OCI-LY7 (cell line): ENCODE measurements around the gene SYCP2. TPM values are rescaled to one million over a fixed set of nuclear protein-coding genes. Genes with fewer than 3 reads are reported as not detected.

Source experiments
- BruUV-seq: library from RNA; stranded (reverse); fragments of 400-500 nt; replicated peaks from 2 replicates; lab custom pipeline; 2021; lab: Mats Ljungman, UMichigan
- CTCF ChIA-PET: fragments of 300-600 bp; sonication (Branson Sonifier 250); formaldehyde crosslinking; loops from one replicate; lab custom pipeline; 2022; ENCODE audit warnings: antibody characterized with exemption; ENCODE audit not compliant: unreplicated experiment; lab: Charles Lee
- POLR2A ChIA-PET: fragments of 300-600 bp; sonication (Branson Sonifier 250); formaldehyde crosslinking; loops from one replicate; lab custom pipeline; 2022; ENCODE audit warnings: antibody characterized with exemption; lab: Charles Lee
- DNase-seq: peaks from one replicate; pipeline ENCODE4 v3.0.0-alpha.2; 2015; ENCODE audit warnings: low spot score
- H2AFZ ChIP-seq: fragments of 200-600 bp; sonication (generic), shearing (Covaris generic); 2 replicates; pipeline ENCODE4 v1.6.1; 2014; ENCODE audit warnings: mild to moderate bottlenecking, antibody characterized with exemption, low read length, moderate library complexity
- H3K27ac ChIP-seq: fragments of 200-600 bp; sonication (generic); 2 replicates; pipeline ENCODE4 v1.5.1; 2014; ENCODE audit warnings: mixed run types, low read depth, mild to moderate bottlenecking, moderate library complexity, low read length, inconsistent platforms; ENCODE audit not compliant: poor library complexity, severe bottlenecking
- H3K36me3 ChIP-seq: fragments of 200-600 bp; sonication (generic); 2 replicates; pipeline ENCODE4 v1.6.1; 2014; ENCODE audit warnings: mild to moderate bottlenecking, antibody characterized with exemption, low read length, moderate library complexity, mixed read lengths; ENCODE audit not compliant: insufficient read depth
- H3K4me1 ChIP-seq: fragments of 200-600 bp; sonication (generic); 2 replicates; pipeline ENCODE4 v1.5.1; 2014; ENCODE audit warnings: mild to moderate bottlenecking, low read length; ENCODE audit not compliant: insufficient read depth, poor library complexity, severe bottlenecking
- H3K4me2 ChIP-seq: fragments of 200-600 bp; sonication (generic); 2 replicates; pipeline ENCODE4 v1.6.1; 2014; ENCODE audit warnings: mild to moderate bottlenecking, low read length
- H3K4me3 ChIP-seq: fragments of 200-600 bp; sonication (generic); 2 replicates; pipeline ENCODE4 v1.5.1; 2014; ENCODE audit warnings: mild to moderate bottlenecking, low read depth, low read length; ENCODE audit not compliant: poor library complexity, severe bottlenecking
- H3K79me2 ChIP-seq: fragments of 200-600 bp; sonication (generic); 2 replicates; pipeline ENCODE4 v1.6.1; 2016; ENCODE audit warnings: low read depth, mild to moderate bottlenecking, low read length, moderate library complexity, mixed read lengths; ENCODE audit not compliant: insufficient read depth
- H3K9me2 ChIP-seq: fragments of 200-600 bp; sonication (generic); 2 replicates; pipeline ENCODE4 v1.6.1; 2016; ENCODE audit warnings: mild to moderate bottlenecking, low read length, mixed read lengths; ENCODE audit not compliant: insufficient read depth
- H3K9me3 ChIP-seq: fragments of 200-600 bp; sonication (generic); 2 replicates; pipeline ENCODE4 v1.6.1; 2014; ENCODE audit warnings: mild to moderate bottlenecking, mixed run types, low read length, mixed read lengths
- H4K20me1 ChIP-seq: fragments of 200-600 bp; sonication (generic); 2 replicates; pipeline ENCODE4 v1.6.1; 2014; ENCODE audit warnings: mild to moderate bottlenecking, antibody characterized with exemption, low read length, moderate library complexity, mixed read lengths; ENCODE audit not compliant: insufficient read depth
- CTCF ChIP-seq: fragments of 200-600 bp; sonication (generic); conservative IDR thresholded peaks from 2 replicates; pipeline ENCODE4 v1.5.1; 2014; ENCODE audit warnings: mild to moderate bottlenecking, antibody characterized with exemption, low read length, moderate library complexity, mixed read lengths
- EZH2phosphoT487 ChIP-seq: fragments of 200-600 bp; sonication (generic); IDR thresholded peaks from 2 replicates; pipeline ENCODE4 v1.6.1; 2018; ENCODE audit warnings: low read depth, borderline replicate concordance, mild to moderate bottlenecking, mixed run types, antibody characterized with exemption, low read length, moderate library complexity, mixed read lengths
- intact Hi-C: fragments of 100-400 bp; cut with micrococcal nuclease; formaldehyde crosslinking; loops from one replicate; pipeline ENCODE4 v1.10.0; 2022; ENCODE audit not compliant: unreplicated experiment
- total RNA-seq, 2 experiments: library from RNA; depleted of rRNA in 1 of 2; stranded (reverse); fragments of >200 nt in 1 of 2; shearing (Covaris generic) in 1 of 2; gene quantifications; 2 replicates each; pipeline ENCODE4 v1.2.3, GENCODE V29; 2014 to 2022

Gene SYCP2
- total RNA-seq, 2 experiments from 2014 or later, result 0.19 to 0.38 TPM

GRCh38 chr20:59828125-59829053 lies 105.0 kb downstream of the SYCP2 start:
- intact Hi-C loops, result no loop called here
- BruUV-seq, result no TSS peak
- no peak for DNase-seq
- no peak for TF ChIP-seq EZH2phosphoT487
- no peak for TF ChIP-seq CTCF
- Histone ChIP-seq H3K27ac (no peak overlapping the region), H3K79me2 (no peaks in the 10 kb centered on the region), H3K9me2 (no peaks in the 10 kb centered on the region), H4K20me1 (no peaks in the 10 kb centered on the region), H3K4me1 (no peaks in the 10 kb centered on the region), H3K4me3 (no peak overlapping the region), H2AFZ (no peak overlapping the region), H3K9me3 (no peaks in the 10 kb centered on the region), H3K36me3 (no peaks in the 10 kb centered on the region), H3K4me2 (no peak overlapping the region)
- ChIA-PET POLR2A (no interaction called here), CTCF (no interaction called here)

- Histone ChIP-seq H3K36me3 (no peaks in the 10 kb centered on the region), H3K27ac (no peak overlapping the region), H3K79me2 (no peaks in the 10 kb centered on the region), H3K4me2 (no peak overlapping the region), H3K4me1 (no peaks in the 10 kb centered on the region), H3K9me2 (no peaks in the 10 kb centered on the region), H3K9me3 (no peaks in the 10 kb centered on the region), H3K4me3 (no peak overlapping the region), H2AFZ (no peak overlapping the region), H4K20me1 (no peaks in the 10 kb centered on the region)
- POLR2A ChIA-PET, result no interaction called here
- CTCF ChIA-PET, result no interaction called here
- no peak for TF ChIP-seq CTCF
- TF ChIP-seq EZH2phosphoT487, result no peak
- intact Hi-C loops, result no loop called here
- no peak for DNase-seq
- BruUV-seq, result no TSS peak
Observed at GRCh38 chr20:59827138-59828056, 106.0 kb downstream of the SYCP2 start.
